PC-3 (cell line): ENCODE data around the gene LIPT2. TPM values are rescaled to one million over a fixed set of nuclear protein-coding genes. Genes with fewer than 3 reads are reported as not detected.

Experiments used
- ATAC-seq: fragments of 200-7000 bp; cut with Tn5 transposase; 2 replicates; pipeline ENCODE4 v1.9.1; 2020; ENCODE audit warnings: mild to moderate bottlenecking, moderate library complexity
- BruUV-seq: library from RNA; stranded (reverse); fragments of 400-500 nt; replicated peaks from 2 replicates; lab custom pipeline; 2021; lab: Mats Ljungman, UMichigan
- CTCF ChIA-PET: fragments of 300-600 bp; sonication (Branson Sonifier 250); formaldehyde crosslinking; loops from one replicate; lab custom pipeline; 2022; ENCODE audit warnings: antibody characterized with exemption; lab: Charles Lee
- POLR2A ChIA-PET: fragments of 300-600 bp; sonication (Branson Sonifier 250); formaldehyde crosslinking; loops from one replicate; lab custom pipeline; 2022; ENCODE audit warnings: antibody characterized with exemption; ENCODE audit not compliant: unreplicated experiment; lab: Charles Lee
- DNase-seq: peaks from one replicate; pipeline ENCODE4 v3.0.0-alpha.2; 2015
- H2AFZ ChIP-seq: fragments of 300-600 bp; sonication (generic); 2 replicates; pipeline ENCODE4 v1.6.0; 2016; ENCODE audit warnings: antibody characterized with exemption, low read length
- H3F3A ChIP-seq: fragments of 300-600 bp; sonication (generic); one replicate; pipeline ENCODE4 v1.6.0; 2017; ENCODE audit warnings: antibody characterized with exemption, low read length, control low read depth, mild to moderate bottlenecking; ENCODE audit not compliant: unreplicated experiment
- H3K27ac ChIP-seq: fragments of 300-600 bp; sonication (generic); 2 replicates; pipeline ENCODE4 v1.5.1; 2016; ENCODE audit warnings: mild to moderate bottlenecking, low read length
- H3K27me3 ChIP-seq: fragments of 300-600 bp; sonication (generic); 2 replicates; pipeline ENCODE4 v1.6.1; 2016; ENCODE audit warnings: low read length, mixed read lengths
- H3K36me3 ChIP-seq: fragments of 300-600 bp; sonication (generic); 2 replicates; pipeline ENCODE4 v1.6.1; 2016; ENCODE audit warnings: low read depth, mixed run types, low read length, mixed read lengths
- H3K4me1 ChIP-seq: fragments of 300-600 bp; sonication (generic); 2 replicates; pipeline ENCODE4 v1.5.1; 2016; ENCODE audit warnings: low read length; ENCODE audit not compliant: insufficient read depth
- H3K4me2 ChIP-seq: fragments of 300-600 bp; sonication (generic); 2 replicates; pipeline ENCODE4 v1.6.0; 2016; ENCODE audit warnings: low read length
- H3K4me3 ChIP-seq: fragments of 300-600 bp; sonication (generic); 2 replicates; pipeline ENCODE4 v1.5.1; 2016; ENCODE audit warnings: mild to moderate bottlenecking, low read length, mixed read lengths
- H3K79me2 ChIP-seq: fragments of 300-600 bp; sonication (generic); 2 replicates; pipeline ENCODE4 v1.6.1; 2017; ENCODE audit warnings: low read length, mixed read lengths
- H3K9ac ChIP-seq: fragments of 300-600 bp; sonication (generic); 2 replicates; pipeline ENCODE4 v1.6.0; 2016; ENCODE audit warnings: mild to moderate bottlenecking, low read length
- H3K9me2 ChIP-seq: fragments of 300-600 bp; sonication (generic); replicated peaks from 2 replicates; pipeline ENCODE4 v1.6.1; 2016; ENCODE audit warnings: mixed run types, low read length, mixed read lengths
- H3K9me3 ChIP-seq: fragments of 300-600 bp; sonication (generic); 2 replicates; pipeline ENCODE4 v1.6.1; 2016; ENCODE audit warnings: low read length, mixed read lengths
- H4K20me1 ChIP-seq: fragments of 300-600 bp; sonication (generic); 2 replicates; pipeline ENCODE4 v1.6.1; 2016; ENCODE audit warnings: low read length, mixed read lengths
- CTCF ChIP-seq: fragments of 300-600 bp; sonication (generic); conservative IDR thresholded peaks from 2 replicates; pipeline ENCODE4 v1.5.1; 2017; ENCODE audit warnings: antibody characterized with exemption, low read depth, mild to moderate bottlenecking, low read length
- EZH2 ChIP-seq: fragments of 300-600 bp; sonication (generic); IDR thresholded peaks from one replicate; pipeline ENCODE4 v1.6.1; 2017; ENCODE audit warnings: antibody characterized with exemption, mild to moderate bottlenecking, low read length; ENCODE audit not compliant: unreplicated experiment
- EZH2phosphoT487 ChIP-seq: fragments of 300-600 bp; sonication (generic); IDR thresholded peaks from 2 replicates; pipeline ENCODE4 v1.6.1; 2018; ENCODE audit warnings: mild to moderate bottlenecking, antibody characterized with exemption, low read length, borderline replicate concordance
- intact Hi-C: fragments of 100-400 bp; cut with micrococcal nuclease; formaldehyde crosslinking; loops from 2 replicates; pipeline ENCODE4 v1.9.0; 2023
- total RNA-seq: library from RNA; depleted of rRNA; stranded (reverse); fragments of >200 nt; gene quantifications from 2 replicates; pipeline ENCODE4 v1.2.3, GENCODE V29; 2014

LIPT2 gene
- total RNA-seq, 1 experiment from 2014 or later, result 11.3 TPM

DNA sequence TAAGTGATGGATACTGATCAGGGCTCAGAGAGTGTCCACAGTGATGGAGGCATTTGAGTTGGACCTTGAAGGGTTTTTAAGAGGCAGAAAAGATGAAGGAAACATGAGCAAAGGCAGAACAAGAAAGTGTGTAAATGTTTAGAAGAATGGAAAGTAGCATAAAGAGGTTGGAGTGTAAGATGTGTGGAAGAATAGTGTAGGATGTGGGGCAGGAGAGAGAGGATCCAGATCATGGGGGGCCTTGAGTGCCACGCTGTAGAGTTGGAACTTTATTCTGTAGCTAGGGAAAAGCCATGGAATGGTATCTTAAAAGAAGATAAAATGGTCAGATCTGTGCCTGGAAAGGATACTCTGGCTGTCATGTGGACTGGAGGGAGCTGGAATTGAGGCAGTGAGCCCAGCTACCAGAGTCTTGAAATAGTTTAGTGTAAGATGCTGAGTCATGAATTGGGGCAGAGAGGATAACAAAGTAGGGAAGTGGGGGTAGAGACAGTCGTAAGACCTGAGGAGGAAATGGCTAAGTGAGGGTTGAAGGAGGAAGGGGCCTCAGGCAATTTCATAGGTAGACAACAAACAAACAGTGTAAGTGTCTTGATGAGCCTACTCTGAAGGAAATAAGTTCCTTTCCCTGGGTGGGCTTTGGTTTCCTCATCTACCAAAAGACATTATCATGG lies 32.9 kb downstream of the LIPT2 start:
- no peaks in the 10 kb centered on the region for H3K27me3 ChIP-seq
- TF ChIP-seq EZH2, result no peak
- no peak for TF ChIP-seq EZH2phosphoT487
- BruUV-seq, result no TSS peak
- CTCF ChIA-PET, result no interaction called here
- H4K20me1 ChIP-seq, result no peaks in the 10 kb centered on the region
- H3K79me2 ChIP-seq, result no peaks in the 10 kb centered on the region
- H3K9ac ChIP-seq, result no peak overlapping the region
- DNase-seq (peak; percentile 34), ATAC-seq (peak; percentile 24; the same call in 1 of the 2 replicates)
- no peaks in the 10 kb centered on the region for H3K36me3 ChIP-seq
- H3K4me2 ChIP-seq, result peak overlapping the region; percentile 7; the same call in 1 of the 2 replicates
- no peak overlapping the region for H3K4me3 ChIP-seq
- H3K27ac ChIP-seq, result no peak overlapping the region
- H2AFZ ChIP-seq, result peak overlapping the region; percentile 28
- POLR2A ChIA-PET, result no interaction called here
- intact Hi-C loops, result no loop called here
- H3K9me3 ChIP-seq, result no peaks in the 10 kb centered on the region
- H3K9me2 ChIP-seq, result no peaks in the 10 kb centered on the region
- H3K4me1 ChIP-seq, result peaks cover 17% of the 10 kb centered on the region
- H3F3A ChIP-seq, result no peaks in the 10 kb centered on the region

DNA sequence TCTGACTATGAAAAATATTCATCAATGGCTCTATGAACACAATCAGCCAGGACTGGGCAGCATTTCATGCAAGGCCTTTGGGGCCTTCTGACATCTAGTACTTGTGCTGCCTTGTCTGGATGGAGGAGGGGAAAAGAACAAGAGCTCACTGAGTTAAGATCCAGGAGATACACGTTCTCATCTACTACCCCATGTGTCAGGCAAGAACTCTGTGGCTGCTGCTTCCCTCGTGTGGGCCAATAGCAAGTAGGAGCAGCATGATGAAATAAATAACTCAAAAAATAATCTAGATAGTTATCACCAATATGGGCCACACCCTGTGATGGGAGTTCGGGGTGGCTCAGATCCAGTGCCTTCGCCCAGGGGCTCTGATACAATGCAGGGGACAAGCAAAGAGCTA lies 33.5 kb downstream of the LIPT2 start:
- ChIA-PET CTCF (no interaction called here), POLR2A (no interaction called here)
- intact Hi-C loops, result no loop called here
- Histone ChIP-seq H3F3A (no peaks in the 10 kb centered on the region), H3K9me2 (no peaks in the 10 kb centered on the region), H3K9me3 (no peaks in the 10 kb centered on the region), H3K9ac (no peak overlapping the region), H3K4me2 (no peak overlapping the region), H2AFZ (no peak overlapping the region), H3K36me3 (no peaks in the 10 kb centered on the region), H3K27ac (no peak overlapping the region), H3K79me2 (no peaks in the 10 kb centered on the region), H3K4me1 (peaks cover 12% of the 10 kb centered on the region), H3K27me3 (no peaks in the 10 kb centered on the region), H3K4me3 (no peak overlapping the region), H4K20me1 (no peaks in the 10 kb centered on the region)
- TF ChIP-seq EZH2, result no peak
- no peak for TF ChIP-seq EZH2phosphoT487
- TF ChIP-seq CTCF, result no peak
- ATAC-seq (no peak), DNase-seq (no peak)
- no TSS peak for BruUV-seq

DNA sequence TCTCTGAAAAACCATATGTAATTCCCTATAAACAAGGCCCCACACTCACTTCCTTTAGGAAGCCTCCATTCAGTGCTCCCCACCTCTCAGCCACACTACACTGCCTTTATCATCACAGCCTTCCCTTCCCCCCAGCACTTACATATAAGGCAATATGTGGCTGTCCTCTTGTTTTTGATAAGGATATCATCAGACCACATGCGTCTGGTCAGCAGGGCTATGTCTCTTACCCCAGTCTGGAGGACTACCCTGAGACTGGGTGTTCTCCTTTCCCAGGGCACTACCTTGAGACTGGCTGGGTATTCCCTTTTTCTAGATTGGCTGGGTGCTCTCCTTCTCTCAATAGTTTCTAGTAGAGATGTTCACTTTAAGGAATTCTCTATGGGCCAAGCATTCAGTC lies 33.9 kb downstream of the LIPT2 start:
- POLR2A ChIA-PET, result no interaction called here
- Histone ChIP-seq H3K9me3 (no peaks in the 10 kb centered on the region), H3K27ac (no peak overlapping the region), H3K9me2 (no peaks in the 10 kb centered on the region), H3K9ac (no peak overlapping the region), H4K20me1 (no peaks in the 10 kb centered on the region), H3K4me1 (peaks cover 9% of the 10 kb centered on the region), H3K4me3 (no peak overlapping the region), H3K4me2 (no peak overlapping the region), H3F3A (no peaks in the 10 kb centered on the region), H3K27me3 (no peaks in the 10 kb centered on the region), H3K79me2 (no peaks in the 10 kb centered on the region), H3K36me3 (no peaks in the 10 kb centered on the region), H2AFZ (no peak overlapping the region)
- CTCF ChIA-PET, result no interaction called here
- TF ChIP-seq CTCF (no peak), EZH2 (no peak), EZH2phosphoT487 (no peak)
- no peak for DNase-seq
- intact Hi-C loops, result no loop called here
- no peak for ATAC-seq
- no TSS peak for BruUV-seq
